SKM-1 treated with dmso at 0.1 percent for 144 hours (cell line): ENCODE measurements around the gene ADGRG6.
"Not testable (repeated sequence)": the region's sequence is repeated elsewhere in the genome, so short reads cannot be mapped to it uniquely, and the experiment has no call there.

Source experiments
- DNase-seq: peaks from one replicate; lab custom pipeline; 2025; ENCODE audit not compliant: unreplicated experiment; lab: John Stamatoyannopoulos, UW

The ADGRG6 gene

GRCh38 chr6:142342986-142343385 is 41.2 kb downstream of the ADGRG6 start:
- no peak for DNase-seq

GRCh38 chr6:142343938-142344337 is 42.1 kb downstream of the ADGRG6 start:
- DNase-seq = no peak

DNA sequence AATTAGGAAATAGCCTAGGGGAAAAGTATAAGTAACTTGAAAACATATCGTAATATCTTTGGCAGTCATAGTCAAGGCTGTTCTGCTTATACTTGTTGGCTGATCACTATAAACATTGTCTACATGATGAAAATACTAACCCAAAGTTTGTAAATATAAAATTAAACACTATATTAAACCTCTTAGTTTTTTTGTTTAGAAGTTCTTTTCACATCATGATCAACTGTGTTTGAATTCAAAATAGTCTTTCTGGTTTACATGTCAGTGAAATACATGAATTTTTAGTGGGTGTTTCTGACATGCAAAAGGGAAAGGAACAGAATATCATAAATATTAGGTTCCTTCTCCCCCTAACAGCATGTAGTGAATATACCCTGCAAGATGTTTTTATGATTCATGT is 43.5 kb downstream of the ADGRG6 start:
- DNase-seq = no peak

DNA sequence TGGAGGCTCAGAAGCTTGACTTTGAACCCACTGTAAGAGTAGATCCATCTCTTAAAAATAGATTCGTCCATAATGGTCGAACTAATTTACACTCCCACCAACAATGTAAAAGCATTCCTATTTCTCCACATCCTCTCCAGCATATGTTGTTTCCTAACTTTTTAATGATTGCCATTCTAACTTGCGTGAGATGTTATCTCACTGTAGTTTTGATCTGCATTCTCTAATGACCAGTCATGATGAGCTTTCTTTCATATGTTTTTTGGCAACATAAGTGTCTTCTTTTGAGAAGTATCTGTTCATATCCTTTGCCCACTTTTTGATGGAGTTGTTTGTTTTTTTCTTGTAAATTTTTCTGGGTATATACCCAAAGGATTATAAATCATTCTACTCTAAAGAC is 44.4 kb downstream of the ADGRG6 start:
- DNase-seq = not testable (repeated sequence)

DNA sequence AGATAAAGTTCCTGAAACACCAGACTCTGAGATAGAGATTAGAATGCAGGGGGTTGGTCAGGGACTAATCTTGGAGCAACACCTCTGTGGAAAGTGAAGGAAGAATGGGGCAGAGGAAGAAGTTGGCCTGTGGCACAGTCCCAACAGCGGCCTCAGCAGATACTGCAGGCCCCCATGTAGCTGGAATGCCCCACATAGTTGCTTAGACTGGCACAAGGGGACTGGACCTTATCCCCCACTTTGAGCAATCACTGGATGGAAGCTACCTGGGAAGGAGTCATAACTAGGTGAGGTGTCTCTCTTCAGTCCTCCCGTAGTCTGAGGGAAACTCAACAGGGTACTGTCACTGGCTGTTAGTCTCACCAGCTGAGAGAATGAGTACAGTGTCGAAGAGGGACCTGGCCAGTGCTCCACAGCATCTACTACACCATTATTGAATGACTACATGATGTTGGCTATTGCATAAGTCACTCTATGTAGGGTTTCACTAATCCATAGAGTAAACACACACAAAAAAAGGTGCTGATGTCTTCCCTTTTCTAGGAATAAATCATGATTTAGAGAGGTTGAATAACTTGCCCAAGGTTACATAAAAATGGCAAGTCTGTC is 47.5 kb downstream of the ADGRG6 start:
- DNase-seq = no peak

DNA sequence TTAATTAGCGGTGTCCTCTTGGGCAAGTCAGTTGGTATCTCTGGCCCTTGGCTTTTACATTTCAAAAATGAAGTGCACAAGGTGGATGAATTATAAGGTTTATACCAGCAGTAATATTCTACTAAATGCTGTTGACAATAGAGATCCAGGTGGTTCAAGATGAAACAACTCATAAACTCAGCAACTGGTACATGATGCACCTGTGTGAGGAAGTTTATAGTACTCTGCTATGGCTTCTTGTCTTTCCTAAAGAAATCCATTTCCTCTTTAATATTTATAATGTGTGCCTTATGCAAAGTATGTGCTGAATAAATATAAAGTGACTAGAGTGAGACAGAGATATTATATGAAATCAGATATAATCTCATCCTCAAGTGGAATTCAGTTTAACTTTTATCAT is 48.5 kb downstream of the ADGRG6 start:
- DNase-seq = no peak

DNA sequence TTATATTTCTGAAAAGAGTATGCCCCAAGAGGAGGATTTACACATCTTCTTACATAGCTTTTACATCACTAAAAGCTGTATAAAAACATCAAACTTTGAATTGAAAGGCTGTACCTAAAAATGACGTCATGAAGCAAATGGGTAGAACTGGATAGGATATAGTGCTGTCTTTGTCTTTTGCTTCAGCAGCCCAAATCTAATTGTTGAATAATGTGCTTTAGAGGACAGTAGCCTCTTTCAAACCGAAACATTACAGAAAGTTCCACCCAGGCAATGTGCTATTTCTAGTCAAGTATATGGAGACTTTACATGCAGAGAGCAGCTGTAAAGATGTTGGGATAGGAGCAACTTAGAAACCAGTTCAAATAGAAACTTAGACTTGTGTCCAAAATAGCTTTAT is 51.9 kb downstream of the ADGRG6 start:
- no peak for DNase-seq

GRCh38 chr6:142354650-142355049 is 52.8 kb downstream of the ADGRG6 start:
- DNase-seq = no peak

GRCh38 chr6:142355520-142356174 is 53.8 kb downstream of the ADGRG6 start:
- no peak for DNase-seq

- no peak for DNase-seq
Measured at GRCh38 chr6:142356201-142356883, 54.5 kb downstream of the ADGRG6 start.

DNA sequence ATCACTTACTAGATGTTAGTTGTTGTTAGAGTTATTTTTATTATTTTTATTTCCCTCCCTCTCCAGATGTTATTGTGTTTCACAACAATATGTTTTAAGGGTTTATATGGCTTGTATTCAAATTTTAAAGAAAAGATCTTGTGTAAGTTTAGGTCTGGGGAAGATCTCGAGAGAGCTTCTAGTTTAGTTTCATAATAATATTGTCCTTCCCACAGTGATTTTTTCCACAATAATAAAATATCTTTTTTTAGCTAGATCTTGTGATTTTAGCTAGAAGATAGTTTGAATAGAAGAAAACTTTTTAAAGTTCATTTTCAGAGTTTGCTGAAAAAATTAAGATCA is 55.0 kb downstream of the ADGRG6 start:
- no peak for DNase-seq

- DNase-seq = no peak
Measured at GRCh38 chr6:142357879-142358278, 56.1 kb downstream of the ADGRG6 start.

GRCh38 chr6:142359271-142359960 is 57.6 kb downstream of the ADGRG6 start:
- no peak for DNase-seq

GRCh38 chr6:142361345-142361744 is 59.5 kb downstream of the ADGRG6 start:
- no peak for DNase-seq

DNA sequence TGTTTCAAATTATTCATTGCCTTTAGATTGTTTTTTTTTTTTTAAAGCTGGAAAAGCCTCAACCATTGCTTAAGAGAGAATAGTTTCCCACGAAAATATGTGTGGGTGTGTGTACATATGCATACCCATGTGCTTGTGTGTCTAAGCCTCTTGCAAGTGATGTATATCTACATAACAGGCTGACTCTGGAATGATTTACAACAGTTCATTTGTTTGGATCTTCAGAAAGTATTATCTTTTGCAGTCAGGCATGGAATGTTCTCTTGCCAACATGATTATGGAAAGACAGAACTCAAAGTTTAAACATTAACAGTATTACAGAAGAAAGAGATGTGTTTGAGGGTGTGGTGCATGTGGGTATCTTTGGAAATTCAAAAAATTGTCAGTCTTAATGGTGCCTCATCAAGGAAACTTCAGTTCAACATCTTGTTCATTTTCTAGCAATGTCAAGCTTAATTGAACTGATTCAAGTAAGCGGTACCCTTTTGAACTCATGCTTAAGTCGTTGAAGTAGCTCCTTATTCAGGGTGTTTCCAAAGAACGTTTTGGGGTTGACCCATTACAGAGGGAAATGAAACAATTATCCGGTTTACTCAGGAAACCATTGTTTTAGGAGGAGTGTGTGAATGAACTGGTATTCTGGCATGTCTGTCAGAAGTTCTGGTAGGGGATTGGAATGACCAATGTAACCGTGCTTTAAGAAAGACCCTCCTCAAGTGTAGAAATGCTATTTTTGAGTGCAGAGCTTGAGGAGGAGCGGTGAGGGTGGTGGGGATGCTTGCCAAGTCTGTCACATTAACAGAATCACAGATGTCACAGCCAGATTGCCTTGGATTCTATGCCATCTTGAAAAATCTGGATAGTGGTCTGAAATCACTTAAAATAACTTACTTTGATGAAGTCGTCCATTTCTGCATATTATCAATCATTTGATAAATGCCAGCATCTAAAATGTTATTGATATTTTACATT is 60.3 kb downstream of the ADGRG6 start:
- DNase-seq = no peak

GRCh38 chr6:142367061-142367460 is 65.3 kb downstream of the ADGRG6 start:
- no peak for DNase-seq

DNA sequence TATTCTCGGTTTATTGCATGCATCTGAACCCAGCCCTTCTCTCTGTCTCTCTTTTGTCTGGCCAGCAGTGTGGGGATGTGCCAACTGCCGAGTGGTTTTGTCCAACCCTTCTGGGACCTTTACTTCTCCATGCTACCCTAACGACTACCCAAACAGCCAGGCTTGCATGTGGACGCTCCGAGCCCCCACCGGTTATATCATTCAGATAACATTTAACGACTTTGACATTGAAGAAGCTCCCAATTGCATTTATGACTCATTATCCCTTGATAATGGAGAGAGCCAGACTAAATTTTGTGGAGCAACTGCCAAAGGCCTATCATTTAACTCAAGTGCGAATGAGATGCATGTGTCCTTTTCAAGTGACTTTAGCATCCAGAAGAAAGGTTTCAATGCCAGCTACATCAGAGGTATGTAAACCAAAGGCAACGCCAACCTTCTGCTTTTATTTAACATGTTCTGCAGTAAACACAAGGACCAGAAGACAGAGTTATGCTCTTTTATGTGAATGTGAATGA is 65.8 kb downstream of the ADGRG6 start:
- no peak for DNase-seq

DNA sequence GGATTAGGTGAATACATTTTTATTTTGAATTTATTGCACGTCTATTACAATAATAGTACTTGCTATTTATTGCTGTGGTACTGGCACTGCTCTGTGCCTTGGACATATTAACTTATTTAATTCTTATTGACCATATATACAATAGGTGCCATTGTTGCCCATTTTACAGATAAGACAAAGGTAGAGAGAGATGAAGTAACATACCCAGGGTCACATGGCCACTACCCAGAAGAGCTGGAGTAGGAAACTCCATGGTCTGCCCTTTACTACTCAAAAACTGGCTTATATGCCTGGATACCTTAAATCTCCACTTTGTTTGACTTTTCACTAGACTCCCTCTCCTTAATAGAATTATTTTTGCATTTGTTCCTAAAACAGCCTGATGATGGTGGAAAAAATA is 67.5 kb downstream of the ADGRG6 start:
- no peak for DNase-seq

GRCh38 chr6:142372348-142372747 is 70.5 kb downstream of the ADGRG6 start:
- DNase-seq = no peak

DNA sequence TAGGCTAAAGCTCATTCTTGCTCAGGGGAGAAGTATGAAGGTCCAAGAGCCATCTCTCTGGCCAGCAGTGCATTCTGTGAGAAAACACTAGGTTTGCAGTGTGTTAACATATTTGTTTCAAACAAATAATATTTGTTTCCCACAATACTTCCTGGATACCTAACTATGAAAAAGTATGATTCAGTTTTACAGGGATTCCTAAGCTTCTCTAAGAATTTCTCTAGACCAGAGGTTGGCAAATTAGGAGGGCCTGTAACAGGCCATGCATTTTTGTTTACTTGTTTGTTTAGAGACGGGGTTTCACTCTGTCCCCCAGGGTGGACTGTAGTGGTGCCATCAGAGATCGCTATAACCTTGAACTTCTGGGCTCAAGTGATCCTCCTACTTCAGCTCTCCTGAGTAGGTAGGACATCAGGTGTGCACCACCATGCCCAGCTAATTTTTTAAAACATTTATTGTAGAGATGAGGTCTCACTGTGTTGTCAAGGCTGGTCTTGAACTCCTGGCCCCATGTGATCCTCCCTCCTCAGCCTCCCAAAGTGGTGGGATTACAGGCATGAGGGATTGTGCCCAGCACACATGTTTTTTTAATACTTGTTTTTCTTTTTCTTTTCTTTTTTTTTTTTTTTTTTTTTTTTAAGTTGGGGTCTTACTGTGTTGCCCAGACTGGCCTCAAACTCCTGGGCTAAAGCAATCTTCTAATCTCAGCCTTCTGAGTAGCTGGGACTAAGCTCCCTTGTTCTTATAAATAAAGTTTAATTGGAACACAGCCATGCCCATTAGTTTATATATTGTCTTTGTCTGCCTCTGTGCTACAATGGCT is 71.7 kb downstream of the ADGRG6 start:
- DNase-seq = no peak
